Upper lobe of right lung (tissue), 1 donor: Measurements from ENCODE around the gene PRKAG3. TPM values are rescaled to one million over a fixed set of nuclear protein-coding genes. Genes with fewer than 3 reads are reported as not detected.

Experiments
- ATAC-seq: fragments of 200-7000 bp; cut with Tn5 transposase; one replicate; pipeline ENCODE4 v1.9.1; 2020; ENCODE audit warnings: mild to moderate bottlenecking, moderate library complexity
- DNase-seq: peaks from one replicate; pipeline ENCODE4 v3.0.0-alpha.2; 2020
- H3K27ac ChIP-seq: fragments of 200-600 bp; one replicate; pipeline ENCODE4 v1.8.0; 2022
- H3K27me3 ChIP-seq: fragments of 200-600 bp; one replicate; pipeline ENCODE4 v1.8.0; 2022; ENCODE audit warnings: mild to moderate bottlenecking
- H3K36me3 ChIP-seq: fragments of 200-600 bp; one replicate; pipeline ENCODE4 v1.8.0; 2022
- H3K4me1 ChIP-seq: fragments of 200-600 bp; one replicate; pipeline ENCODE4 v1.8.0; 2022
- H3K4me3 ChIP-seq: fragments of 200-600 bp; one replicate; pipeline ENCODE4 v1.8.0; 2022; ENCODE audit warnings: mild to moderate bottlenecking
- H3K9me3 ChIP-seq: fragments of 200-600 bp; one replicate; pipeline ENCODE4 v1.8.0; 2022
- CTCF ChIP-seq: fragments of 200-600 bp; IDR thresholded peaks from one replicate; pipeline ENCODE4 v1.8.0; 2022; ENCODE audit warnings: antibody characterized with exemption
- intact Hi-C: fragments of 100-400 bp; cut with DNase I; formaldehyde crosslinking; loops from one replicate; pipeline ENCODE4 v1.11.0; 2022
- total RNA-seq: library from RNA; stranded (reverse); fragmentation: NEBNext Ultra II Directional; extraction: Animal tissue kit (Norgen Biotek cat#: 25700); gene quantifications from one replicate; pipeline ENCODE4 v1.2.1, GENCODE V29; 2021
- donor health status: DM: no; HTN: yes; CAD: no; lungs with severe emphysema.

PRKAG3 gene
- total RNA-seq, 1 donor from 2014 or later, result not detected

- Histone ChIP-seq H3K4me3 (no peak overlapping the region), H3K4me1 (peaks cover 23% of the 10 kb centered on the region), H3K36me3 (peaks cover 26% of the 10 kb centered on the region), H3K27me3 (no peaks in the 10 kb centered on the region), H3K27ac (no peak overlapping the region), H3K9me3 (no peaks in the 10 kb centered on the region)
- intact Hi-C loops, result no loop called here
- TF ChIP-seq CTCF, result no peak
- ATAC-seq (no peak), DNase-seq (no peak)
These were observed 21.3 kb downstream of the PRKAG3 start for GRCh38 chr2:218810256-218810655.

GRCh38 chr2:218809515-218809914 is 22.1 kb downstream of the PRKAG3 start:
- no peak for TF ChIP-seq CTCF
- no peak for ATAC-seq
- intact Hi-C loops, result no loop called here
- H3K4me3 ChIP-seq, result no peak overlapping the region
- H3K27ac ChIP-seq, result no peak overlapping the region
- no peaks in the 10 kb centered on the region for H3K9me3 ChIP-seq
- peaks cover 26% of the 10 kb centered on the region for H3K4me1 ChIP-seq
- no peaks in the 10 kb centered on the region for H3K27me3 ChIP-seq
- peaks cover 21% of the 10 kb centered on the region for H3K36me3 ChIP-seq
- DNase-seq, result no peak

- Histone ChIP-seq H3K9me3 (no peaks in the 10 kb centered on the region), H3K27me3 (no peaks in the 10 kb centered on the region), H3K27ac (peak overlapping the region; percentile 70), H3K36me3 (peaks cover 7% of the 10 kb centered on the region), H3K4me3 (no peak overlapping the region), H3K4me1 (peaks cover 30% of the 10 kb centered on the region)
- ATAC-seq, result no peak
- TF ChIP-seq CTCF, result no peak
- intact Hi-C loops, result no loop called here
- DNase-seq, result no peak
These were observed 24.0 kb downstream of the PRKAG3 start for GRCh38 chr2:218807626-218808025.

- Histone ChIP-seq H3K27me3 (no peaks in the 10 kb centered on the region), H3K27ac (peak overlapping the region; percentile 70), H3K36me3 (no peaks in the 10 kb centered on the region), H3K4me3 (no peak overlapping the region), H3K4me1 (peaks cover 37% of the 10 kb centered on the region), H3K9me3 (no peaks in the 10 kb centered on the region)
- ATAC-seq (peak; percentile 97), DNase-seq (peak; percentile 87)
- intact Hi-C loops, result no loop called here
- no peak for TF ChIP-seq CTCF
These were observed 25.1 kb downstream of the PRKAG3 start for GRCh38 chr2:218806346-218806978.

GRCh38 chr2:218805627-218806026 is 26.0 kb downstream of the PRKAG3 start:
- Histone ChIP-seq H3K9me3 (no peaks in the 10 kb centered on the region), H3K36me3 (no peaks in the 10 kb centered on the region), H3K27ac (peak overlapping the region; percentile 70), H3K4me3 (no peak overlapping the region), H3K27me3 (no peaks in the 10 kb centered on the region), H3K4me1 (peaks cover 37% of the 10 kb centered on the region)
- ATAC-seq, result peak; percentile 39
- no peak for TF ChIP-seq CTCF
- DNase-seq, result no peak
- intact Hi-C loops, result no loop called here

- Histone ChIP-seq H3K27ac (no peak overlapping the region), H3K4me3 (no peak overlapping the region), H3K36me3 (no peaks in the 10 kb centered on the region), H3K27me3 (no peaks in the 10 kb centered on the region), H3K4me1 (peaks cover 37% of the 10 kb centered on the region), H3K9me3 (no peaks in the 10 kb centered on the region)
- DNase-seq, result no peak
- intact Hi-C loops, result no loop called here
- ATAC-seq, result no peak
- TF ChIP-seq CTCF, result no peak
These were observed 26.8 kb downstream of the PRKAG3 start for GRCh38 chr2:218804817-218805216.
